HCT116 (cell line): ENCODE measurements around the gene CCT5. TPM values are rescaled to one million over a fixed set of nuclear protein-coding genes. Genes with fewer than 3 reads are reported as not detected.

Source experiments
- ATAC-seq: fragments of 200-7000 bp; cut with Tn5 transposase; 2 replicates; pipeline ENCODE4 v1.9.1; 2020; ENCODE audit warnings: mild to moderate bottlenecking, moderate library complexity
- BruUV-seq: library from RNA; stranded (reverse); fragments of 400-500 nt; replicated peaks from 2 replicates; lab custom pipeline; 2021; lab: Mats Ljungman, UMichigan
- CTCF ChIA-PET: fragments of 300-600 bp; sonication (Branson Sonifier 250); formaldehyde crosslinking; loops from one replicate; lab custom pipeline; 2021; ENCODE audit warnings: antibody characterized with exemption; lab: Charles Lee
- POLR2A ChIA-PET: fragments of 300-600, 350-600 bp; sonication (Branson Sonifier 250); formaldehyde crosslinking; loops from one replicate; lab custom pipeline; 2021; ENCODE audit warnings: antibody characterized with exemption; lab: Charles Lee
- RAD21 ChIA-PET, 2 experiments: fragments of 300-600 bp; sonication (Branson Sonifier 250); formaldehyde crosslinking; loops; one replicate each; lab custom pipeline; 2023; ENCODE audit warnings: low total read pairs in 2 of 2; ENCODE audit not compliant: uncharacterized antibody in 2 of 2, unreplicated experiment in 2 of 2, low non-redundant PET in 1 of 2; lab: Charles Lee
- DNase-seq: peaks from one replicate; pipeline ENCODE4 v3.0.0-alpha.2; 2010; ENCODE audit warnings: low read depth, low spot score
- H2AFZ ChIP-seq: fragments of 200-600 bp; shearing (Covaris generic), sonication (generic); 2 replicates; pipeline ENCODE4 v1.6.1; 2017; ENCODE audit warnings: low read depth, mixed run types, mixed read lengths, antibody characterized with exemption, low read length; ENCODE audit not compliant: poor library complexity, severe bottlenecking
- H3K27ac ChIP-seq: 2 replicates; pipeline ENCODE4 v1.5.1; 2012; ENCODE audit warnings: low read depth, low read length
- H3K27me3 ChIP-seq: fragments of 200-600 bp; sonication (generic); 2 replicates; pipeline ENCODE4 v1.6.1; 2016; ENCODE audit warnings: mixed run types, low read length, mixed read lengths; ENCODE audit not compliant: insufficient read depth
- H3K36me3 ChIP-seq, 2 experiments: fragments of 200-500 bp in 1 of 2; fragments of 200-600 bp in 1 of 2; sonication (Bioruptor generic) in 1 of 2; sonication (generic) in 1 of 2; 2 replicates each; pipeline versions ENCODE4 v1.5.1 to v1.6.1; 2014 to 2016; ENCODE audit warnings: low read length in 2 of 2, inconsistent platforms in 1 of 2, mixed read lengths in 1 of 2, mixed run types in 1 of 2; ENCODE audit not compliant: insufficient read depth in 2 of 2, control insufficient read depth in 1 of 2
- H3K4me1 ChIP-seq, 2 experiments: fragments of 200-600 bp in 1 of 2; sonication (generic) in 1 of 2; 2 replicates each; pipeline versions ENCODE4 v1.5.1 to v1.6.1; 2012 to 2017; ENCODE audit warnings: low read length in 2 of 2, inconsistent platforms in 1 of 2, mild to moderate bottlenecking in 1 of 2, mixed read lengths in 1 of 2, mixed run types in 1 of 2, moderate library complexity in 1 of 2; ENCODE audit not compliant: insufficient read depth in 2 of 2, control insufficient read depth in 1 of 2
- H3K4me2 ChIP-seq: fragments of 200-600 bp; sonication (generic); 2 replicates; pipeline ENCODE4 v1.6.1; 2017; ENCODE audit warnings: mixed run types, low read length, mixed read lengths
- H3K4me3 ChIP-seq, 2 experiments: fragments of 200-600 bp in 1 of 2; sonication (generic) in 1 of 2; replicated peaks in 1 of 2; 2 replicates each; pipeline ENCODE4 v1.5.1; 2011 to 2016; ENCODE audit warnings: low read length in 2 of 2, control low read depth in 1 of 2, low read depth in 1 of 2, mild to moderate bottlenecking in 1 of 2, mixed read lengths in 1 of 2, mixed run types in 1 of 2
- H3K79me2 ChIP-seq: fragments of 200-600 bp; sonication (generic); 2 replicates; pipeline ENCODE4 v1.6.1; 2017; ENCODE audit warnings: mild to moderate bottlenecking, mixed run types, low read length, moderate library complexity, mixed read lengths; ENCODE audit not compliant: insufficient read depth
- H3K9ac ChIP-seq: fragments of 200-600 bp; sonication (generic); 2 replicates; pipeline ENCODE4 v1.6.1; 2016; ENCODE audit warnings: low read length, mixed read lengths
- H3K9me2 ChIP-seq: fragments of 200-600 bp; sonication (generic), shearing (Covaris generic); 2 replicates; pipeline ENCODE4 v1.6.1; 2017; ENCODE audit warnings: mixed run types, mild to moderate bottlenecking, moderate library complexity; ENCODE audit not compliant: insufficient read depth
- H3K9me3 ChIP-seq, 2 experiments: fragments of 200-500 bp in 1 of 2; fragments of 200-600 bp in 1 of 2; sonication (Bioruptor generic) in 1 of 2; sonication (generic) in 1 of 2; 2 replicates each; pipeline ENCODE4 v1.6.1; 2014 to 2017; ENCODE audit warnings: low read length in 2 of 2, mixed read lengths in 2 of 2, inconsistent platforms in 1 of 2, low read depth in 1 of 2, mild to moderate bottlenecking in 1 of 2, mixed run types in 1 of 2, moderate library complexity in 1 of 2; ENCODE audit not compliant: control insufficient read depth in 1 of 2, insufficient read depth in 1 of 2
- H4K20me1 ChIP-seq: fragments of 200-600 bp; sonication (generic), shearing (Covaris generic); 2 replicates; pipeline ENCODE4 v1.6.1; 2017; ENCODE audit warnings: mixed run types, mild to moderate bottlenecking, moderate library complexity; ENCODE audit not compliant: insufficient read depth
- CBX3 ChIP-seq: IDR thresholded peaks from 2 replicates; pipeline ENCODE4 v1.6.1; 2012; ENCODE audit warnings: low read depth
- CEBPB ChIP-seq: IDR thresholded peaks from 2 replicates; pipeline ENCODE4 v1.6.1; 2012; ENCODE audit warnings: low read depth
- EGR1 ChIP-seq: IDR thresholded peaks from 2 replicates; pipeline ENCODE4 v1.6.1; 2012; ENCODE audit warnings: low read depth
- ELF1 ChIP-seq: IDR thresholded peaks from 2 replicates; pipeline ENCODE4 v1.6.1; 2012; ENCODE audit warnings: low read depth, borderline replicate concordance
- EZH2 ChIP-seq: fragments of 200-600 bp; sonication (generic); IDR thresholded peaks from 2 replicates; pipeline ENCODE4 v1.6.1; 2017; ENCODE audit warnings: antibody characterized with exemption, mixed run types
- EZH2phosphoT487 ChIP-seq: fragments of 200-600 bp; IDR thresholded peaks from 2 replicates; pipeline ENCODE4 v1.6.1; 2018; ENCODE audit warnings: antibody characterized with exemption, borderline replicate concordance
- FOSL1 ChIP-seq: IDR thresholded peaks from 2 replicates; pipeline ENCODE4 v1.6.1; 2012; ENCODE audit warnings: low read depth
- RAD21 ChIP-seq: IDR thresholded peaks from 2 replicates; pipeline ENCODE4 v1.6.1; 2012; ENCODE audit warnings: low read depth, mild to moderate bottlenecking
- SIN3A ChIP-seq: IDR thresholded peaks from 2 replicates; pipeline ENCODE4 v1.6.1; 2012; ENCODE audit warnings: low read depth
- SP1 ChIP-seq: IDR thresholded peaks from 2 replicates; pipeline ENCODE4 v1.6.1; 2012; ENCODE audit warnings: low read depth
- SRF ChIP-seq: IDR thresholded peaks from 2 replicates; pipeline ENCODE4 v1.6.1; 2012; ENCODE audit warnings: low read depth
- TCF7L2 ChIP-seq: IDR thresholded peaks from 2 replicates; pipeline ENCODE4 v1.7.0; 2011; ENCODE audit warnings: borderline replicate concordance, inconsistent platforms; ENCODE audit not compliant: insufficient read depth, insufficient read length; ENCODE audit errors: extremely low read depth
- YY1 ChIP-seq: IDR thresholded peaks from 2 replicates; pipeline ENCODE4 v1.6.1; 2011; ENCODE audit warnings: low read length, low read depth, moderate library complexity, mild to moderate bottlenecking; ENCODE audit not compliant: insufficient replicate concordance; ENCODE audit errors: extremely low read depth
- ZFX ChIP-seq: fragments of 450-650 bp; IDR thresholded peaks from 2 replicates; pipeline ENCODE4 v1.6.1; 2017
- ZNF274 ChIP-seq: fragments of 200-500 bp; sonication (Bioruptor generic); IDR thresholded peaks from 2 replicates; pipeline ENCODE4 v1.6.1; 2014; ENCODE audit warnings: mild to moderate bottlenecking, low read depth, low read length, inconsistent platforms
- intact Hi-C: fragments of 100-400 bp; cut with micrococcal nuclease; formaldehyde crosslinking; loops from 2 replicates; pipeline ENCODE4 v1.10.0; 2022
- total RNA-seq: library from RNA; stranded (reverse); gene quantifications from one replicate; pipeline ENCODE4 v1.2.1, GENCODE V29; 2021; ENCODE audit not compliant: unreplicated experiment
- TF ChIP-seq, protein P1 (sequence below): IDR thresholded peaks from 2 replicates; pipeline ENCODE4 v1.6.1; 2012
- TF ChIP-seq, protein P2 (sequence below): IDR thresholded peaks from 2 replicates; pipeline ENCODE4 v1.6.1; 2011; ENCODE audit warnings: mild to moderate bottlenecking, low read length, moderate library complexity; ENCODE audit not compliant: insufficient replicate concordance; ENCODE audit errors: extremely low read depth
- TF ChIP-seq, protein P3 (sequence below): IDR thresholded peaks from 2 replicates; pipeline ENCODE4 v1.6.1; 2012
- TF ChIP-seq, protein P4 (sequence below), 3 experiments: fragments of 200-600 bp in 1 of 3; sonication (generic) in 1 of 3; IDR thresholded peaks in 2 of 3; conservative IDR thresholded peaks in 1 of 3; 2 replicates each; pipeline ENCODE4 v1.5.1; 2012 to 2017; ENCODE audit warnings: low read depth in 2 of 3, low read length in 2 of 3, antibody characterized with exemption in 1 of 3, borderline replicate concordance in 1 of 3, control low read depth in 1 of 3, mild to moderate bottlenecking in 1 of 3, mixed read lengths in 1 of 3, mixed run types in 1 of 3, moderate library complexity in 1 of 3; ENCODE audit not compliant: insufficient read depth in 1 of 3
- TF ChIP-seq, protein P5 (sequence below): IDR thresholded peaks from 2 replicates; pipeline ENCODE4 v1.6.1; 2012; ENCODE audit warnings: low read depth

CCT5 gene
- total RNA-seq, 1 experiment from 2014 or later = 489 TPM

DNA sequence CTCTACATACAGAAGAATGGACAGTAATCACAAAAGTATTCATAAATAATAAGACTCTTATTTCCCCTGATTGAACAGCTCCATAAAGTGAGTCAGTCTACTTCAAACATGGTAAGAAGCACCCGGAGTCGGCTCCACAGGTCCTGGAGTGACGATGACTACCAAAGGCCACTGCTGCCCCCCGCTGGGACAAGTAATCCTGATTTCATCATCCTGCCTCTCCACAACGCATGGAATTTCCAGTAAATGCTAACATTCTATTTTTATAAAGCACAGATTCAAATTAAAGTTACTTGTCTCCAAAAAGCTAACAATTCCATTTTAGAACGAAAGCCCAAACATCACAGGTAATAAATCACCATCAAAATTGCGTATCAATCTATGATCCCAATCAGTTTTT lies 16.6 kb upstream of the CCT5 start:
- ChIA-PET CTCF (interaction anchor here (1.0 to 2.1 kb wide), 2 partner anchors 95 to 336 kb away, joined by 3 to 4 read pairs; no protein-coding TSS in a partner anchor), POLR2A (interaction anchor here (1.0 kb wide), 1 partner anchor 10 kb away, joined by 3 read pairs; no protein-coding TSS in a partner anchor), RAD21 (interaction anchor here in 1 of 2 experiments (0.7 kb wide), 1 partner anchor 17 kb away, joined by 3 read pairs; no protein-coding TSS in a partner anchor)
- Histone ChIP-seq H3K9me2 (no peaks in the 10 kb centered on the region), H3K4me1 (peaks cover 28 to 32% of the 10 kb centered on the region in 2 experiments), H4K20me1 (no peaks in the 10 kb centered on the region), H3K27ac (peak overlapping the region; percentile 44), H3K36me3 (no peaks in the 10 kb centered on the region; a peak in 1 of 4 replicates), H3K79me2 (no peaks in the 10 kb centered on the region), H3K4me2 (peak overlapping the region; percentile 49), H3K4me3 (no peak overlapping the region), H3K27me3 (no peaks in the 10 kb centered on the region), H3K9me3 (no peaks in the 10 kb centered on the region), H3K9ac (no peak overlapping the region), H2AFZ (no peak overlapping the region)
- DNase-seq (peak; percentile 75), ATAC-seq (peak; percentile 79)
- intact Hi-C loops = loop anchor here (5.0 kb wide), 1 partner anchor 91 kb away; no protein-coding TSS in a partner anchor
- no TSS peak for BruUV-seq
- TF ChIP-seq TCF7L2 (peak; percentile 27), ZNF274 (no peak), SRF (no peak), EZH2phosphoT487 (no peak), EZH2 (no peak), FOSL1 (peak; percentile 34; the same call in 1 of the 2 replicates), YY1 (peak; percentile 35), EGR1 (no peak), CBX3 (no peak), RAD21 (peak; percentile 68), ZFX (no peak), SIN3A (no peak), SP1 (0 out of 2 replicates have a peak, but pooled peaks have one; percentile 31), ELF1 (no peak), CEBPB (peak; percentile 92)
- TF ChIP-seq, protein P1, sequence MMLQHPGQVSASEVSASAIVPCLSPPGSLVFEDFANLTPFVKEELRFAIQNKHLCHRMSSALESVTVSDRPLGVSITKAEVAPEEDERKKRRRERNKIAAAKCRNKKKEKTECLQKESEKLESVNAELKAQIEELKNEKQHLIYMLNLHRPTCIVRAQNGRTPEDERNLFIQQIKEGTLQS = peak; percentile 79
- TF ChIP-seq, protein P2, sequence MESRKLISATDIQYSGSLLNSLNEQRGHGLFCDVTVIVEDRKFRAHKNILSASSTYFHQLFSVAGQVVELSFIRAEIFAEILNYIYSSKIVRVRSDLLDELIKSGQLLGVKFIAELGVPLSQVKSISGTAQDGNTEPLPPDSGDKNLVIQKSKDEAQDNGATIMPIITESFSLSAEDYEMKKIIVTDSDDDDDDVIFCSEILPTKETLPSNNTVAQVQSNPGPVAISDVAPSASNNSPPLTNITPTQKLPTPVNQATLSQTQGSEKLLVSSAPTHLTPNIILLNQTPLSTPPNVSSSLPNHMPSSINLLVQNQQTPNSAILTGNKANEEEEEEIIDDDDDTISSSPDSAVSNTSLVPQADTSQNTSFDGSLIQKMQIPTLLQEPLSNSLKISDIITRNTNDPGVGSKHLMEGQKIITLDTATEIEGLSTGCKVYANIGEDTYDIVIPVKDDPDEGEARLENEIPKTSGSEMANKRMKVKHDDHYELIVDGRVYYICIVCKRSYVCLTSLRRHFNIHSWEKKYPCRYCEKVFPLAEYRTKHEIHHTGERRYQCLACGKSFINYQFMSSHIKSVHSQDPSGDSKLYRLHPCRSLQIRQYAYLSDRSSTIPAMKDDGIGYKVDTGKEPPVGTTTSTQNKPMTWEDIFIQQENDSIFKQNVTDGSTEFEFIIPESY = no peak
- TF ChIP-seq, protein P3, sequence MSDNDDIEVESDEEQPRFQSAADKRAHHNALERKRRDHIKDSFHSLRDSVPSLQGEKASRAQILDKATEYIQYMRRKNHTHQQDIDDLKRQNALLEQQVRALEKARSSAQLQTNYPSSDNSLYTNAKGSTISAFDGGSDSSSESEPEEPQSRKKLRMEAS = peak; percentile 47; the same call in 1 of the 2 replicates
- TF ChIP-seq, protein P4, sequence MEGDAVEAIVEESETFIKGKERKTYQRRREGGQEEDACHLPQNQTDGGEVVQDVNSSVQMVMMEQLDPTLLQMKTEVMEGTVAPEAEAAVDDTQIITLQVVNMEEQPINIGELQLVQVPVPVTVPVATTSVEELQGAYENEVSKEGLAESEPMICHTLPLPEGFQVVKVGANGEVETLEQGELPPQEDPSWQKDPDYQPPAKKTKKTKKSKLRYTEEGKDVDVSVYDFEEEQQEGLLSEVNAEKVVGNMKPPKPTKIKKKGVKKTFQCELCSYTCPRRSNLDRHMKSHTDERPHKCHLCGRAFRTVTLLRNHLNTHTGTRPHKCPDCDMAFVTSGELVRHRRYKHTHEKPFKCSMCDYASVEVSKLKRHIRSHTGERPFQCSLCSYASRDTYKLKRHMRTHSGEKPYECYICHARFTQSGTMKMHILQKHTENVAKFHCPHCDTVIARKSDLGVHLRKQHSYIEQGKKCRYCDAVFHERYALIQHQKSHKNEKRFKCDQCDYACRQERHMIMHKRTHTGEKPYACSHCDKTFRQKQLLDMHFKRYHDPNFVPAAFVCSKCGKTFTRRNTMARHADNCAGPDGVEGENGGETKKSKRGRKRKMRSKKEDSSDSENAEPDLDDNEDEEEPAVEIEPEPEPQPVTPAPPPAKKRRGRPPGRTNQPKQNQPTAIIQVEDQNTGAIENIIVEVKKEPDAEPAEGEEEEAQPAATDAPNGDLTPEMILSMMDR (IDR thresholded peaks at IDR 0.05 in 2 of 3, conservative IDR thresholded peaks at IDR 0.05 in 1 of 3; ENCODE audit: borderline replicate concordance in 1 of 3, insufficient read depth in 1 of 3, low read depth in 2 of 3, low read length in 2 of 3) = peak in 2 of 3 experiments; percentile 21 to 39; a peak in 2 of 6 replicates
- TF ChIP-seq, protein P5, sequence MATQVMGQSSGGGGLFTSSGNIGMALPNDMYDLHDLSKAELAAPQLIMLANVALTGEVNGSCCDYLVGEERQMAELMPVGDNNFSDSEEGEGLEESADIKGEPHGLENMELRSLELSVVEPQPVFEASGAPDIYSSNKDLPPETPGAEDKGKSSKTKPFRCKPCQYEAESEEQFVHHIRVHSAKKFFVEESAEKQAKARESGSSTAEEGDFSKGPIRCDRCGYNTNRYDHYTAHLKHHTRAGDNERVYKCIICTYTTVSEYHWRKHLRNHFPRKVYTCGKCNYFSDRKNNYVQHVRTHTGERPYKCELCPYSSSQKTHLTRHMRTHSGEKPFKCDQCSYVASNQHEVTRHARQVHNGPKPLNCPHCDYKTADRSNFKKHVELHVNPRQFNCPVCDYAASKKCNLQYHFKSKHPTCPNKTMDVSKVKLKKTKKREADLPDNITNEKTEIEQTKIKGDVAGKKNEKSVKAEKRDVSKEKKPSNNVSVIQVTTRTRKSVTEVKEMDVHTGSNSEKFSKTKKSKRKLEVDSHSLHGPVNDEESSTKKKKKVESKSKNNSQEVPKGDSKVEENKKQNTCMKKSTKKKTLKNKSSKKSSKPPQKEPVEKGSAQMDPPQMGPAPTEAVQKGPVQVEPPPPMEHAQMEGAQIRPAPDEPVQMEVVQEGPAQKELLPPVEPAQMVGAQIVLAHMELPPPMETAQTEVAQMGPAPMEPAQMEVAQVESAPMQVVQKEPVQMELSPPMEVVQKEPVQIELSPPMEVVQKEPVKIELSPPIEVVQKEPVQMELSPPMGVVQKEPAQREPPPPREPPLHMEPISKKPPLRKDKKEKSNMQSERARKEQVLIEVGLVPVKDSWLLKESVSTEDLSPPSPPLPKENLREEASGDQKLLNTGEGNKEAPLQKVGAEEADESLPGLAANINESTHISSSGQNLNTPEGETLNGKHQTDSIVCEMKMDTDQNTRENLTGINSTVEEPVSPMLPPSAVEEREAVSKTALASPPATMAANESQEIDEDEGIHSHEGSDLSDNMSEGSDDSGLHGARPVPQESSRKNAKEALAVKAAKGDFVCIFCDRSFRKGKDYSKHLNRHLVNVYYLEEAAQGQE = no peak
